Brain microvascular endothelial cell (primary cell): ENCODE measurements around the gene GFRA1.
"Not testable (repeated sequence)": the region's sequence is repeated elsewhere in the genome, so short reads cannot be mapped to it uniquely, and the experiment has no call there.

Source experiments
- DNase-seq: peaks from one replicate; pipeline ENCODE4 v3.0.0-alpha.2; 2020
- H3K27ac ChIP-seq: fragments of 250-450 bp; sonication (Bioruptor Pico); 2 replicates; pipeline ENCODE4 v1.5.1; 2020; ENCODE audit warnings: mild to moderate bottlenecking, moderate library complexity
- H3K27me3 ChIP-seq: fragments of 250-450 bp; sonication (Bioruptor Pico); replicated peaks from 2 replicates; pipeline ENCODE4 v1.5.1; 2020; ENCODE audit warnings: mild to moderate bottlenecking
- H3K36me3 ChIP-seq: fragments of 250-450 bp; sonication (Bioruptor Pico); replicated peaks from 2 replicates; pipeline ENCODE4 v1.5.1; 2020; ENCODE audit warnings: mild to moderate bottlenecking
- H3K4me3 ChIP-seq: 2 replicates; pipeline ENCODE4 v1.5.1; 2011; ENCODE audit warnings: low read depth, mild to moderate bottlenecking, control low read depth, low read length, moderate library complexity
- CTCF ChIP-seq: IDR thresholded peaks from 2 replicates; pipeline ENCODE4 v1.5.1; 2011; ENCODE audit warnings: low read depth, mild to moderate bottlenecking, moderate library complexity, low read length, control low read depth, inconsistent platforms; ENCODE audit errors: missing control alignments
- in situ Hi-C: cut with HindIII; loops from 2 replicates; pipeline ENCODE4 v1.10.0; 2017; ENCODE audit warnings: low sequenced_read_pairs, low pct_ligation_motif_present

GFRA1 gene

GRCh38 chr10:116055252-116055916, 217.6 kb downstream of the GFRA1 start:
- Histone ChIP-seq H3K4me3 (no peak overlapping the region), H3K27ac (no peak overlapping the region), H3K27me3 (no peaks in the 10 kb centered on the region), H3K36me3 (no peaks in the 10 kb centered on the region)
- no peak for TF ChIP-seq CTCF
- no peak for DNase-seq
- in situ Hi-C loops: no loop called here

- no peaks in the 10 kb centered on the region for H3K36me3 ChIP-seq
- in situ Hi-C loops: no loop called here
- no peak overlapping the region for H3K4me3 ChIP-seq
- no peak for DNase-seq
- no peaks in the 10 kb centered on the region for H3K27me3 ChIP-seq
- TF ChIP-seq CTCF: no peak
- H3K27ac ChIP-seq: no peak overlapping the region
Measured at GRCh38 chr10:116053910-116054309, 219.1 kb downstream of the GFRA1 start.

- DNase-seq, H3K36me3 ChIP-seq, H3K27me3 ChIP-seq, in situ Hi-C loops, H3K4me3 ChIP-seq, H3K27ac ChIP-seq: not testable (repeated sequence)
Measured at GRCh38 chr10:116053009-116053730, 219.8 kb downstream of the GFRA1 start.

GRCh38 chr10:116052522-116052921, 220.5 kb downstream of the GFRA1 start:
- in situ Hi-C loops: not testable (repeated sequence)

GRCh38 chr10:116049974-116050304, 223.1 kb downstream of the GFRA1 start:
- in situ Hi-C loops: no loop called here
- no peak overlapping the region for H3K4me3 ChIP-seq

More at GRCh38 chr10:116052522-116052921, 220.5 kb downstream of the GFRA1 start:
- not testable (repeated sequence) for H3K27me3 ChIP-seq, DNase-seq, H3K4me3 ChIP-seq, H3K27ac ChIP-seq, H3K36me3 ChIP-seq

GRCh38 chr10:116049158-116049973, 223.6 kb downstream of the GFRA1 start:
- H3K27me3 ChIP-seq: no peaks in the 10 kb centered on the region
- in situ Hi-C loops: no loop called here
- no peak overlapping the region for H3K4me3 ChIP-seq
- TF ChIP-seq CTCF: no peak
- no peak for DNase-seq
- H3K27ac ChIP-seq: no peak overlapping the region
- H3K36me3 ChIP-seq: no peaks in the 10 kb centered on the region

More at GRCh38 chr10:116049974-116050304, 223.1 kb downstream of the GFRA1 start:
- Histone ChIP-seq H3K27ac (no peak overlapping the region), H3K27me3 (no peaks in the 10 kb centered on the region), H3K36me3 (no peaks in the 10 kb centered on the region)
- no peak for TF ChIP-seq CTCF
- DNase-seq: no peak
